MM.1S (cell line): ENCODE data around the gene MAGI1.

Experiments used
- DNase-seq: peaks from one replicate; pipeline ENCODE4 v3.0.0-alpha.2; 2015
- H2AFZ ChIP-seq: fragments of 300-600 bp; sonication (generic); 2 replicates; pipeline ENCODE4 v1.6.0; 2016; ENCODE audit warnings: antibody characterized with exemption, low read length
- H3F3A ChIP-seq: fragments of 300-600 bp; sonication (generic); 2 replicates; pipeline ENCODE4 v1.6.1; 2016; ENCODE audit warnings: mild to moderate bottlenecking, antibody characterized with exemption, low read length, moderate library complexity, mixed read lengths; ENCODE audit not compliant: insufficient read depth
- H3K27ac ChIP-seq: fragments of 300-600 bp; sonication (generic); 2 replicates; pipeline ENCODE4 v1.5.1; 2016; ENCODE audit warnings: mild to moderate bottlenecking, low read length
- H3K27me3 ChIP-seq: fragments of 300-600 bp; sonication (generic); replicated peaks from 2 replicates; pipeline ENCODE4 v1.6.0; 2016; ENCODE audit warnings: low read length; ENCODE audit not compliant: insufficient read depth
- H3K36me3 ChIP-seq: fragments of 300-600 bp; sonication (generic); replicated peaks from 2 replicates; pipeline ENCODE4 v1.6.1; 2016; ENCODE audit warnings: mild to moderate bottlenecking, low read length, mixed read lengths; ENCODE audit not compliant: insufficient read depth
- H3K4me1 ChIP-seq: fragments of 300-600 bp; sonication (generic); 2 replicates; pipeline ENCODE4 v1.6.1; 2016; ENCODE audit warnings: low read length, mixed read lengths
- H3K4me2 ChIP-seq: fragments of 300-600 bp; sonication (generic); 2 replicates; pipeline ENCODE4 v1.6.0; 2016; ENCODE audit warnings: low read depth, low read length
- H3K4me3 ChIP-seq: fragments of 300-600 bp; sonication (generic); 2 replicates; pipeline ENCODE4 v1.5.1; 2016; ENCODE audit warnings: low read length, mixed read lengths
- H3K79me2 ChIP-seq: fragments of 300-600 bp; sonication (generic); 2 replicates; pipeline ENCODE4 v1.6.1; 2016; ENCODE audit warnings: mixed run types, low read length, mixed read lengths
- H3K9ac ChIP-seq: fragments of 300-600 bp; sonication (generic); 2 replicates; pipeline ENCODE4 v1.6.1; 2016; ENCODE audit warnings: low read length, mixed read lengths
- H3K9me2 ChIP-seq: fragments of 300-600 bp; sonication (generic); replicated peaks from 2 replicates; pipeline ENCODE4 v1.6.1; 2016; ENCODE audit warnings: mild to moderate bottlenecking, low read length, mixed read lengths; ENCODE audit not compliant: insufficient read depth
- H3K9me3 ChIP-seq: fragments of 300-600 bp; sonication (generic); replicated peaks from 2 replicates; pipeline ENCODE4 v1.6.1; 2016; ENCODE audit warnings: mild to moderate bottlenecking, low read length, mixed read lengths; ENCODE audit not compliant: insufficient read depth
- H4K20me1 ChIP-seq: fragments of 300-600 bp; sonication (generic); 2 replicates; pipeline ENCODE4 v1.6.1; 2016; ENCODE audit warnings: mild to moderate bottlenecking, low read length, moderate library complexity, mixed read lengths; ENCODE audit not compliant: insufficient read depth
- EZH2 ChIP-seq: fragments of 300-600 bp; sonication (generic); optimal IDR thresholded peaks from 2 replicates; pipeline ENCODE3; 2017; ENCODE audit warnings: low read depth, mild to moderate bottlenecking, antibody characterized with exemption, low read length, mixed read lengths
- EZH2phosphoT487 ChIP-seq: fragments of 300-600 bp; sonication (generic); IDR thresholded peaks from 2 replicates; pipeline ENCODE4 v1.6.1; 2018; ENCODE audit warnings: antibody characterized with exemption, low read length
- TF ChIP-seq, protein P1 (sequence below): fragments of 300-600 bp; sonication (generic); IDR thresholded peaks from 2 replicates; pipeline ENCODE4 v1.5.1; 2016; ENCODE audit warnings: antibody characterized with exemption, low read length, mixed read lengths

The MAGI1 gene

DNA sequence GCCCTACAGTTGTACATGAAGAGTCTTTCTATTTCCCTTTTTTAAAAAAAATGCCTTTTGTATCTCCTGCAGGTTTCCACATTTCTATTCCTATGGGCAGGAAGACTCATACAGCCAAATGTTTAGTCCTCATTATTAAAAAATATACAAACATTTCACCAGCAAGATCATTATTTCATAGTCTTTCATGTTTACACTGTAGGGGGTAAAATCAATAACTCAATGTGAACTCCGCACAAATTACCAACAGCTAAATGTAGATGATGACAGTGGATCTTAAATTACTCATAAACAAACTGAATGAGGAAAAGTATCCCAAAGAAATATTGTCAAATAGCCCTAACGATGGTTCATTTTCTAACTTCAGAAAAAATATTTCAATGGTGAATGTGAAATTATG is 99.5 kb downstream of the MAGI1 start:
- H3K4me2 ChIP-seq = no peak overlapping the region
- H2AFZ ChIP-seq = no peak overlapping the region
- H3K9me3 ChIP-seq = no peaks in the 10 kb centered on the region
- H3F3A ChIP-seq = no peaks in the 10 kb centered on the region
- H3K9ac ChIP-seq = no peak overlapping the region
- TF ChIP-seq EZH2 (no peak), EZH2phosphoT487 (no peak)
- TF ChIP-seq, protein P1, sequence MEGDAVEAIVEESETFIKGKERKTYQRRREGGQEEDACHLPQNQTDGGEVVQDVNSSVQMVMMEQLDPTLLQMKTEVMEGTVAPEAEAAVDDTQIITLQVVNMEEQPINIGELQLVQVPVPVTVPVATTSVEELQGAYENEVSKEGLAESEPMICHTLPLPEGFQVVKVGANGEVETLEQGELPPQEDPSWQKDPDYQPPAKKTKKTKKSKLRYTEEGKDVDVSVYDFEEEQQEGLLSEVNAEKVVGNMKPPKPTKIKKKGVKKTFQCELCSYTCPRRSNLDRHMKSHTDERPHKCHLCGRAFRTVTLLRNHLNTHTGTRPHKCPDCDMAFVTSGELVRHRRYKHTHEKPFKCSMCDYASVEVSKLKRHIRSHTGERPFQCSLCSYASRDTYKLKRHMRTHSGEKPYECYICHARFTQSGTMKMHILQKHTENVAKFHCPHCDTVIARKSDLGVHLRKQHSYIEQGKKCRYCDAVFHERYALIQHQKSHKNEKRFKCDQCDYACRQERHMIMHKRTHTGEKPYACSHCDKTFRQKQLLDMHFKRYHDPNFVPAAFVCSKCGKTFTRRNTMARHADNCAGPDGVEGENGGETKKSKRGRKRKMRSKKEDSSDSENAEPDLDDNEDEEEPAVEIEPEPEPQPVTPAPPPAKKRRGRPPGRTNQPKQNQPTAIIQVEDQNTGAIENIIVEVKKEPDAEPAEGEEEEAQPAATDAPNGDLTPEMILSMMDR = no peak
- no peaks in the 10 kb centered on the region for H3K36me3 ChIP-seq
- H3K4me3 ChIP-seq = no peak overlapping the region
- no peaks in the 10 kb centered on the region for H4K20me1 ChIP-seq
- no peaks in the 10 kb centered on the region for H3K9me2 ChIP-seq
- H3K27ac ChIP-seq = no peak overlapping the region
- H3K27me3 ChIP-seq = no peaks in the 10 kb centered on the region
- DNase-seq = no peak
- no peaks in the 10 kb centered on the region for H3K4me1 ChIP-seq
- H3K79me2 ChIP-seq = no peaks in the 10 kb centered on the region

DNA sequence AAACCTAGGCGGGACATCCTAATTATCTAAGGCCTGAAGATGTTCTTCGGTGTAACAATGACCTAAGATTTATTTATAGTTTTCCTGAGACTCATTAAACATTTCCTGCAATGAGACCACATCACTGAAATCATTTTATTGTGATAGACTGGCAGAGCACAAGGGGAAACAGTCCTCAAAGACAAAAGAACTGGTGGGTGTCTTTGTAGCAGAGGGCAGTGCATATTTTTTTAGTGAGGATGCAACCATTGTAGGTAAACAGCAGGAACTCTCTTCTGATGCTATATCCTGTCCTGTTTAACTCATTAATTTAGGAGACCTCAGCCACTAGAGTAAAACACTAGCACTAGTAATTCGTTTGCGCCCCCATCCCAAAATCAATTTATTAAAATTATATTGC is 100.0 kb downstream of the MAGI1 start:
- Histone ChIP-seq H3K9me3 (no peaks in the 10 kb centered on the region), H3K79me2 (no peaks in the 10 kb centered on the region), H3K4me1 (no peaks in the 10 kb centered on the region), H3K36me3 (no peaks in the 10 kb centered on the region), H3F3A (no peaks in the 10 kb centered on the region), H3K27ac (no peak overlapping the region), H3K27me3 (no peaks in the 10 kb centered on the region), H3K9ac (no peak overlapping the region), H3K4me3 (no peak overlapping the region), H2AFZ (no peak overlapping the region), H3K9me2 (no peaks in the 10 kb centered on the region), H4K20me1 (no peaks in the 10 kb centered on the region), H3K4me2 (no peak overlapping the region)
- no peak for DNase-seq
- TF ChIP-seq, protein P1 = no peak
- no peak for TF ChIP-seq EZH2
- no peak for TF ChIP-seq EZH2phosphoT487

DNA sequence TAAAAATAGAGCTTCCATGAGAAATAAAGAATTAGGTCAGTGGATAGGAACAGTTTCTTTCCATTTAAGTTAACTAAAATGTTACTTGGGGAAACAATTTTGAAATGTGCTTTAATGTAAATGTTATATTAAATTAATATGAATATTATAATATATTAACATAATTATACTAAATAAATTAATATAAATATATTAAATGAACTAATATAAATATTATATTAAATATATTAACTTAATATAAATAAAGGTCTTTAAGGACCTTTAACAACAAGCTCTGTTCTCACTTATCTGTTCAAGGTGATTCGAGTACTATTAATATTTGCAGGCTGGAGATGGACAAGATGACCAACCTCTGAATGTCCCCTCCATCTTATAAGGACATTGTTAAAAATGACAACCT is 100.6 kb downstream of the MAGI1 start:
- no peak overlapping the region for H3K27ac ChIP-seq
- no peaks in the 10 kb centered on the region for H3K36me3 ChIP-seq
- no peaks in the 10 kb centered on the region for H4K20me1 ChIP-seq
- no peak overlapping the region for H3K4me2 ChIP-seq
- H3K9ac ChIP-seq = no peak overlapping the region
- no peak overlapping the region for H2AFZ ChIP-seq
- no peaks in the 10 kb centered on the region for H3K9me2 ChIP-seq
- H3K4me1 ChIP-seq = no peaks in the 10 kb centered on the region
- no peaks in the 10 kb centered on the region for H3F3A ChIP-seq
- no peaks in the 10 kb centered on the region for H3K9me3 ChIP-seq
- no peaks in the 10 kb centered on the region for H3K27me3 ChIP-seq
- TF ChIP-seq, protein P1 = no peak
- TF ChIP-seq EZH2 = no peak
- no peak for TF ChIP-seq EZH2phosphoT487
- no peak overlapping the region for H3K4me3 ChIP-seq
- H3K79me2 ChIP-seq = no peaks in the 10 kb centered on the region
- no peak for DNase-seq
